Superior temporal gyrus (tissue), 1 donor: ENCODE data around the gene OSBPL2.

Experiments
- DNase-seq: peaks from one replicate; pipeline ENCODE4 v3.0.0-alpha.2; 2016; ENCODE audit errors: extremely low spot score

Gene OSBPL2

GRCh38 chr20:62237801-62238568 lies at the start of gene OSBPL2:
TSS of gene OSBPL2 (plus strand) at chr20:62238521. CDS start at chr20:62256185, 17,664 bp downstream.
- DNase-seq: peak; percentile 99

- DNase-seq: no peak
These were observed 47.5 kb upstream of the OSBPL2 start for GRCh38 chr20:62190639-62191411.

GRCh38 chr20:62191781-62192559 lies 46.4 kb upstream of the OSBPL2 start:
- no peak for DNase-seq

- DNase-seq: no peak
These were observed 45.7 kb upstream of the OSBPL2 start for GRCh38 chr20:62192635-62193034.

GRCh38 chr20:62193079-62194025 lies 45.0 kb upstream of the OSBPL2 start:
- no peak for DNase-seq

GRCh38 chr20:62195075-62195405 lies 43.3 kb upstream of the OSBPL2 start:
- no peak for DNase-seq

GRCh38 chr20:62195736-62196135 lies 42.6 kb upstream of the OSBPL2 start:
- no peak for DNase-seq

GRCh38 chr20:62196286-62196685 lies 42.0 kb upstream of the OSBPL2 start:
- DNase-seq: no peak

GRCh38 chr20:62197311-62197710 lies 41.0 kb upstream of the OSBPL2 start:
- no peak for DNase-seq

GRCh38 chr20:62197801-62198200 lies 40.5 kb upstream of the OSBPL2 start:
- no peak for DNase-seq

GRCh38 chr20:62198496-62198895 lies 39.8 kb upstream of the OSBPL2 start:
- DNase-seq: no peak

GRCh38 chr20:62198931-62199330 lies 39.4 kb upstream of the OSBPL2 start:
- no peak for DNase-seq

- no peak for DNase-seq
These were observed 37.7 kb upstream of the OSBPL2 start for GRCh38 chr20:62200491-62201172.

GRCh38 chr20:62201173-62202082 lies 36.9 kb upstream of the OSBPL2 start:
- no peak for DNase-seq

GRCh38 chr20:62202083-62202395 lies 36.3 kb upstream of the OSBPL2 start:
- DNase-seq: no peak

GRCh38 chr20:62202676-62203377 lies 35.5 kb upstream of the OSBPL2 start:
- no peak for DNase-seq

- DNase-seq: no peak
These were observed 34.8 kb upstream of the OSBPL2 start for GRCh38 chr20:62203378-62204030.

GRCh38 chr20:62205618-62206387 lies 32.5 kb upstream of the OSBPL2 start:
- DNase-seq: no peak
